ENCODE measurements around the gene JPT1.
"Not testable (repeated sequence)": the region's sequence is repeated elsewhere in the genome, so short reads cannot be mapped to it uniquely, and the experiment has no call there.

JPT1 gene

DNA sequence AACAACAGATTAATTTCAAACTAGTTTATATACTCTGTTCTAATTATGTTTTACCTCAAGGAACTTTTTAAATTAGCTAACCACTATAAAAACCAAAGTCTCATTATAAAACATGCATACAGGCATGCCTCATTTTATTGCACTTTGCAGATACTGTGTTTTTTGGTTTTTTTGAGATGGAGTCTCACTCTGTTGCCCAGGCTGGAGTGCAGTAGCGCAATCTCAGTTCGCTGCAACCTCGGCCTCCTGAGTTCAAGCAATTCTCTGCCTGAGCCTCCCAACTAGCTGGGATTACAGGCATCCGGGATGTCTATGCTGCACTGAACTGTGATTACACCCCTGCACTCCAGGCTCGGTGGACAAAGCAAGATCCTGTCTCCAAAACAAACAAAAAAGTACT lies 8.8 kb upstream of the JPT1 start:
- Histone ChIP-seq H3K27ac (replicated peaks) (no peak overlapping the region), H3K27me3 (ENCODE audit: insufficient read depth, poor library complexity, severe bottlenecking) (no peaks in the 10 kb centered on the region), H3K4me3 (replicated peaks; ENCODE audit: insufficient read depth, low read length) (no peak overlapping the region)
- TF ChIP-seq GABPA (IDR thresholded peaks at IDR 0.05; ENCODE audit: low read depth) (no peak), POLR2AphosphoS5 (IDR thresholded peaks at IDR 0.05; ENCODE audit: low read depth) (no peak), SPI1 (IDR thresholded peaks at IDR 0.05; ENCODE audit: borderline replicate concordance, low read depth) (no peak)
- TF ChIP-seq, protein P1, sequence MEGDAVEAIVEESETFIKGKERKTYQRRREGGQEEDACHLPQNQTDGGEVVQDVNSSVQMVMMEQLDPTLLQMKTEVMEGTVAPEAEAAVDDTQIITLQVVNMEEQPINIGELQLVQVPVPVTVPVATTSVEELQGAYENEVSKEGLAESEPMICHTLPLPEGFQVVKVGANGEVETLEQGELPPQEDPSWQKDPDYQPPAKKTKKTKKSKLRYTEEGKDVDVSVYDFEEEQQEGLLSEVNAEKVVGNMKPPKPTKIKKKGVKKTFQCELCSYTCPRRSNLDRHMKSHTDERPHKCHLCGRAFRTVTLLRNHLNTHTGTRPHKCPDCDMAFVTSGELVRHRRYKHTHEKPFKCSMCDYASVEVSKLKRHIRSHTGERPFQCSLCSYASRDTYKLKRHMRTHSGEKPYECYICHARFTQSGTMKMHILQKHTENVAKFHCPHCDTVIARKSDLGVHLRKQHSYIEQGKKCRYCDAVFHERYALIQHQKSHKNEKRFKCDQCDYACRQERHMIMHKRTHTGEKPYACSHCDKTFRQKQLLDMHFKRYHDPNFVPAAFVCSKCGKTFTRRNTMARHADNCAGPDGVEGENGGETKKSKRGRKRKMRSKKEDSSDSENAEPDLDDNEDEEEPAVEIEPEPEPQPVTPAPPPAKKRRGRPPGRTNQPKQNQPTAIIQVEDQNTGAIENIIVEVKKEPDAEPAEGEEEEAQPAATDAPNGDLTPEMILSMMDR (IDR thresholded peaks at IDR 0.05; ENCODE audit: insufficient read depth, low read length): no peak
- TF ChIP-seq, protein P2, sequence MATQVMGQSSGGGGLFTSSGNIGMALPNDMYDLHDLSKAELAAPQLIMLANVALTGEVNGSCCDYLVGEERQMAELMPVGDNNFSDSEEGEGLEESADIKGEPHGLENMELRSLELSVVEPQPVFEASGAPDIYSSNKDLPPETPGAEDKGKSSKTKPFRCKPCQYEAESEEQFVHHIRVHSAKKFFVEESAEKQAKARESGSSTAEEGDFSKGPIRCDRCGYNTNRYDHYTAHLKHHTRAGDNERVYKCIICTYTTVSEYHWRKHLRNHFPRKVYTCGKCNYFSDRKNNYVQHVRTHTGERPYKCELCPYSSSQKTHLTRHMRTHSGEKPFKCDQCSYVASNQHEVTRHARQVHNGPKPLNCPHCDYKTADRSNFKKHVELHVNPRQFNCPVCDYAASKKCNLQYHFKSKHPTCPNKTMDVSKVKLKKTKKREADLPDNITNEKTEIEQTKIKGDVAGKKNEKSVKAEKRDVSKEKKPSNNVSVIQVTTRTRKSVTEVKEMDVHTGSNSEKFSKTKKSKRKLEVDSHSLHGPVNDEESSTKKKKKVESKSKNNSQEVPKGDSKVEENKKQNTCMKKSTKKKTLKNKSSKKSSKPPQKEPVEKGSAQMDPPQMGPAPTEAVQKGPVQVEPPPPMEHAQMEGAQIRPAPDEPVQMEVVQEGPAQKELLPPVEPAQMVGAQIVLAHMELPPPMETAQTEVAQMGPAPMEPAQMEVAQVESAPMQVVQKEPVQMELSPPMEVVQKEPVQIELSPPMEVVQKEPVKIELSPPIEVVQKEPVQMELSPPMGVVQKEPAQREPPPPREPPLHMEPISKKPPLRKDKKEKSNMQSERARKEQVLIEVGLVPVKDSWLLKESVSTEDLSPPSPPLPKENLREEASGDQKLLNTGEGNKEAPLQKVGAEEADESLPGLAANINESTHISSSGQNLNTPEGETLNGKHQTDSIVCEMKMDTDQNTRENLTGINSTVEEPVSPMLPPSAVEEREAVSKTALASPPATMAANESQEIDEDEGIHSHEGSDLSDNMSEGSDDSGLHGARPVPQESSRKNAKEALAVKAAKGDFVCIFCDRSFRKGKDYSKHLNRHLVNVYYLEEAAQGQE (IDR thresholded peaks at IDR 0.05; ENCODE audit: insufficient replicate concordance, low read depth): no peak
- no peak for DNase-seq (ENCODE audit: low read depth in 1 of 2, low spot score in 1 of 2)

DNA sequence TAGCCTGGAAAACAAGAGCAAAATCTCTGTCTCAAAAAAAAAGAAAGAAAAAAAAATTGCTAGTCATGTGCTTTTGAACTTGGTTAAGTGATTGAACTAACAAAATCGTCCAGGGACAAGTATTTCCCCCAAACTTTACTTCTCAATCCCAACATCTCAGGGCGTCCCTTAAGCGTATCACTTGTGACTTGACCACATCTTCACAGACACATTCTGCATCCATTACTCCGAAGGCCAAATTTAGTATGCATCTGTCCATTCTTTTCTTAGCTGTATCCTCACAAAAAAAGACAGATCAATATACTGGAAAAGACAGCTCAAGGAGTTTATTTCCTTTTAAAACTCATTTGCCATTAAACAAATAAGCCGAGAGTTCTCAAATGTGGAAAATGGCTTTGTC lies 5.9 kb upstream of the JPT1 start:
- DNase-seq (ENCODE audit: low read depth in 1 of 2, low spot score in 1 of 2): no peak
- no peaks in the 10 kb centered on the region for H3K27me3 ChIP-seq (ENCODE audit: insufficient read depth, poor library complexity, severe bottlenecking)
- no peak overlapping the region for H3K4me3 ChIP-seq (replicated peaks; ENCODE audit: insufficient read depth, low read length)
- TF ChIP-seq, protein P1 (IDR thresholded peaks at IDR 0.05; ENCODE audit: insufficient read depth, low read length): no peak
- TF ChIP-seq POLR2AphosphoS5 (IDR thresholded peaks at IDR 0.05; ENCODE audit: low read depth): no peak
- no peak for TF ChIP-seq GABPA (IDR thresholded peaks at IDR 0.05; ENCODE audit: low read depth)
- TF ChIP-seq, protein P2 (IDR thresholded peaks at IDR 0.05; ENCODE audit: insufficient replicate concordance, low read depth): no peak
- TF ChIP-seq SPI1 (IDR thresholded peaks at IDR 0.05; ENCODE audit: borderline replicate concordance, low read depth): no peak
- H3K27ac ChIP-seq (replicated peaks): no peak overlapping the region

DNA sequence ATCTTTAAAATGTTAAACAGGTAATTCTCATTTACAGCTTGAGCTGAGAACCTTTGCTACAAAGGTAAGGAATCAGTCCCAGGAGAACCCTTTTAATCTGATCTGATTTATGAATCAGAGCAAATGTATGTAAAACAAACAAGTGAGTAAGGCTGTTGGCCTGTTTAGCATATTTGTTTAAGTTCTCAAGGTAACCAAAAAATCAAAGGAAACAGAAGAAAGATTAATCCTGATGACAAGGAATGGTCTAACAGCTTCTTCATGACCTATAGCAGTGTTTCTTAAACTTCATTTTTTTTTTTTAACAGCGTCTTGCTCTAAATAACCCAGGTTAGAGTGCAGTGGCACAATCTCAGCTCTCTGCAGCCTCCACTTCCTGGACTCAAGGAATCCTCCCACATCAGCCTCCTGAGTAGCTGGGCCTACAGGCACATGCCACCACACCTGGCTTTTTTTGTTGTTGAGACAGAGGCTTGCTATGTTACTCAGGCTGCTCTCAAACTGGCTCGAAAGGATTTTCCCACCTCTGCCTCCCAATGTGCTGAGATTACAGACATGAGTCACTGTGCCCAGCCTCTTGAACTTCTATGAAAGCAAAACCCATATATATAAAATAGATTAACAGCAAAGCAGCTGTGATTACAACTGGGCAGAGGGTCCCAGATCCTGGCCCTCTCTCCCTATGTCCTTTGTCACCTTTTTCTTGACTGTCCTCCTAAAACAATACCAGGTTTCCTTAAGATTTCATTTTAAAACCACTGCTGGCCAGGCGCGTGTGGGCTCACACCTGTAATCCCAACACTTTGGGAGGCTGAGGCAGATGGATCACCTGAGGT lies 5.1 kb upstream of the JPT1 start:
- DNase-seq (ENCODE audit: low read depth in 1 of 2, low spot score in 1 of 2): no peak
- Histone ChIP-seq H3K27me3 (ENCODE audit: insufficient read depth, poor library complexity, severe bottlenecking) (no peaks in the 10 kb centered on the region), H3K27ac (replicated peaks) (no peak overlapping the region), H3K4me3 (replicated peaks; ENCODE audit: insufficient read depth, low read length) (no peak overlapping the region)
- TF ChIP-seq, protein P2 (IDR thresholded peaks at IDR 0.05; ENCODE audit: insufficient replicate concordance, low read depth): no peak
- no peak for TF ChIP-seq GABPA (IDR thresholded peaks at IDR 0.05; ENCODE audit: low read depth)
- TF ChIP-seq, protein P1 (IDR thresholded peaks at IDR 0.05; ENCODE audit: insufficient read depth, low read length): no peak

DNA sequence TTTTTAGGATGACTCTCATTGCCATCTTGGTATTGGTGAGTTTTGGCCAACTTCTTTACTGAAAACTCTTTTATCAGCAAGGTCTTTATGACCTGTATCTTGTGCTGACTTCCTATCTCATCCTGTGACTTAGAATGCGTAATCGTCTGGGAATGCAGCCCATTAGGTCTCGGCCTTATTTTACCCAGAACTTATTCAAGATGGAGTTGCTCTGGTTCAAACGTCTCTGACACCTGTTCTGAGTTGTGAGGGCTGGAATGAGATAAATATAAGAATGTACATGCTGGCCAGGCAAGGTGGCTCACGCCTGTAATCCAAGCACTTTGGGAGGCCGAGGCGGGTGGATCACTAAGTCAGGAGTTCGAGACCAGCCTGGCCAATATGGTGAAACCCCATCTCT lies 4.2 kb upstream of the JPT1 start:
- not testable (repeated sequence) for H3K27me3 ChIP-seq (ENCODE audit: insufficient read depth, poor library complexity, severe bottlenecking); DNase-seq (ENCODE audit: low read depth in 1 of 2, low spot score in 1 of 2); H3K27ac ChIP-seq (replicated peaks); H3K4me3 ChIP-seq (replicated peaks; ENCODE audit: insufficient read depth, low read length)
